ENCODE measurements around the gene RIMBP2.

GRCh38 chr12:130656411-130656810 is 59.7 kb downstream of the RIMBP2 start:
- TF ChIP-seq CTCF (IDR thresholded peaks at IDR 0.05) (no peak), POLR2A (IDR thresholded peaks at IDR 0.05) (no peak), EP300 (IDR thresholded peaks at IDR 0.05) (no peak)
